ENCODE data around the gene NPIPA1.
"Not testable (repeated sequence)": the region's sequence is repeated elsewhere in the genome, so short reads cannot be mapped to it uniquely, and the experiment has no call there.

Gene NPIPA1

GRCh38 chr16:14937143-14937542, at the start of gene NPIPA1:
NPIPA1 (plus strand) TSS chr16:14937443; CDS start chr16:14937443, 0 bp downstream.
- not testable (repeated sequence) for DNase-seq

GRCh38 chr16:14892111-14892510, 45.1 kb upstream of the NPIPA1 start:
- DNase-seq = not testable (repeated sequence)

DNA sequence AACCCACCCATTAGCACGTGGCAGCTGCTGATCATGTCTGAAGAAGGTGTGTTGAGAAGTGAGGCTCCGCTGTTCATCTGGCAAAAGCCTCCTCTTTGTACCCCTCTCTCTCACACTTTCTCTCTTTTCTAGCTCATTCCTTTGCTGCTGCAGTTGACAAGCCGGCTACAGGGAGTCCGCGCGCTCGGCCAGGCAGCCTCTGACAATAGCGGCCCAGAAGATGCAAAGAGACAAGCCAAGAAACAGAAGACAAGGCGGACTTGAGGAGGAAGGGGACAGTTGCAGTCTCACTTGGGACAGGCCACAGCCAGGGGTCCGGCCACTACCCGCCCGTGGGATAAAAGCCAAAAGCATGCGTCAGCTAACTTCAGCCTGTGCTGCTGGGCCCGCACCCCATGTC, 41.9 kb upstream of the NPIPA1 start:
- DNase-seq = not testable (repeated sequence)

DNA sequence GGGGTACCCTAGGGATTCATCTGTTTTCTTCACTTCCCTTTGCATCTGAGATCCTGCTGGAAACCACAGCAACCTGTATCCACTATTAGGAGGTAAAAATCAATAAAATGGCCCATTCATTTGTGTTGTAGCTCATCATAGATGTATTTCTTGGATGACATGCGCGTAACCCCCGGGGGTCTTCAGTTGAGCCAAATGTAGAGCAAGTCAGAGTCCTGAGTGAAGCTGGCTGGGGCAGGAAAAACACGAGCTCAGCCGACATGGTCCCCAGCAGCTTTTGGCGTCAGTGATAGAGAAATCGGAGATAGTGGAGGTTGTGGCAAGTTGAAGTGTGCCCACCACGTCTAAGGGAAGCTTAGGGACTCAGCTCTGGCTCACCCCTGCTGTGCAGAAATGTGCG, 41.2 kb upstream of the NPIPA1 start:
- not testable (repeated sequence) for DNase-seq

DNA sequence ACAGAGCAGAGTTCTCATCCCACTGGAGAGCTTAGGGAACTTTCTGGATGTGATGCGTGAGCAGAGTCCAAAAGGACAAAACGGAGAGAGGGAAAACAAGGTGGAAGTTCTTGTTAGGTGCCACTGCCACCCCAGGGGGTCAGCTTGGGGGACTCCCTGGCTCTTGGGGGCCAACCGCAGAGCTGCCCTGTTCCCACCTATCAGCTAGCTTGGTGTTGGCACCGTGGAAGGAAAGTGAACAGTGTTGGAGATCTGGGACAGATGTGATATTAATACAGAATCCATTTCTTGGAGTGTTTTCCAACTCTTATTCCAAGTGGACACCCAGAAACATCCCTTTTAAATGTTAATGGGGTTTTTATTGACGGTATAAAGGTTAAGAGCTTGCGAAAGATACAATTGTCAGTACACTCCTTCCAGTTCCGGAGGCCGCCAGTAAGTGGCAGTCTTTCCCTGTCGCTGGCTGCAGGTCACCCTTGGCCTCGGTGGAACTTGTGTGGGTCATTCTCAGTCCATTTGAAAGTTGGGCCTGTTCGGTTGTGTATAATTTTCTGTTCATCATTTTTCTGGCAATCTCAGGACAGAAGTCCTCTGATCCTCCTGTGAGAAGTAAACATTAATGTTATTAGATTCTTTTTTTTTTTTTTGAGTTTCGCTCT, 40.1 kb upstream of the NPIPA1 start:
- not testable (repeated sequence) for DNase-seq

- not testable (repeated sequence) for DNase-seq
These were observed 39.1 kb upstream of the NPIPA1 start for GRCh38 chr16:14898162-14898561.

DNA sequence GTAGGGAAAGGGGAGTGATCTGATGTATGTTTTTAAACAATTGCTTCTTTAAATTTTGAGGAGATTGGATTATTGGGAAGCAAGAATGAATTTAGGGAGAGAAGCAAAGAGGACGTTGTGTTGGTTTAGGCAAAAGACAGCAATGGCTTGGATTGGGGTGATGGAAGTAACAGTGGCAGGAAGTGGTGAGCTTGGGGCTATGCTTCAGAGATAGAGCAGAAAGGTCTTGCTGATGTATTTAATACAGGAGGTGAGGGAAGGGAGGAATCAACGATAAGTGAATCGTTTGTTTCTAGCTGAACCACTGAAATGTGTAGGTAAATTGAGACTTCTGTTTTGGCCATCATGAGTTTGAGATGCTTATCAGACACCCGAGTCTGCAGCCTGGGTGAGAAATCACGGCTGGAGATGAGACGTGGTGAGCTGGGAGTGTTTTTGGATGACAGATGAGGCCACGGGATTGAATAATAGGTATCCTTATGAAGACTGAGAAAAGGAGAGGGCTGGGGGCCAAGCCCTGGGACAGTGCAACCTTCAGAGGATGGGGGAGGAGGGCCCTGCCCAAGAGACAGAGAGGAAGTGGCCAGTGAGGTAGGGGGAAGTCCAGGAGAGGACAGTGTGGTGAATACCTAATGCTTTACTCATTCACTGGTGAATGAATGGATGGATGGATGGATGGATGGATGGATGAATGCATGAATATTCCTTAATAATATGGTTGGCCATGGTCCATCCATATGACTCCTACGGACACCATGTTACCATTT, 33.9 kb upstream of the NPIPA1 start:
- not testable (repeated sequence) for DNase-seq

DNA sequence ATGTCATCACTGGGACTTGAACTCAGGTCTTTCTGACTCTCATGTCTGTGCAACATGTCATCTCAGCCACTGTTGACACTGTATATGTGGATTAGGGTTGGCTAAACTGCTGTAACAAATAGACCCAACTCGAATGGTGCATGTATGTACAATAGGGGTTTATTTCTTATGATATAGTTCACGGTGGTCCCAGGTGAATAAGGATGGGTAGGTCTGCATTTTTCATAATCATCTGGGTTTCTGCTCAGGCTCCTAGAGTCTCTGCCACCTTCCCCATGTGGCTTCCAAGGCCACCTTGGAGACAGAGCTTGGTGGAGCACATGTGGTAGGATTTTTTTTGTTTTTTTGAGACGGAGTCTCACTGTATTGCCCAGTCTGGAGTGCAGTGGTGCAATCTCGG, 27.5 kb upstream of the NPIPA1 start:
- DNase-seq = not testable (repeated sequence)

DNA sequence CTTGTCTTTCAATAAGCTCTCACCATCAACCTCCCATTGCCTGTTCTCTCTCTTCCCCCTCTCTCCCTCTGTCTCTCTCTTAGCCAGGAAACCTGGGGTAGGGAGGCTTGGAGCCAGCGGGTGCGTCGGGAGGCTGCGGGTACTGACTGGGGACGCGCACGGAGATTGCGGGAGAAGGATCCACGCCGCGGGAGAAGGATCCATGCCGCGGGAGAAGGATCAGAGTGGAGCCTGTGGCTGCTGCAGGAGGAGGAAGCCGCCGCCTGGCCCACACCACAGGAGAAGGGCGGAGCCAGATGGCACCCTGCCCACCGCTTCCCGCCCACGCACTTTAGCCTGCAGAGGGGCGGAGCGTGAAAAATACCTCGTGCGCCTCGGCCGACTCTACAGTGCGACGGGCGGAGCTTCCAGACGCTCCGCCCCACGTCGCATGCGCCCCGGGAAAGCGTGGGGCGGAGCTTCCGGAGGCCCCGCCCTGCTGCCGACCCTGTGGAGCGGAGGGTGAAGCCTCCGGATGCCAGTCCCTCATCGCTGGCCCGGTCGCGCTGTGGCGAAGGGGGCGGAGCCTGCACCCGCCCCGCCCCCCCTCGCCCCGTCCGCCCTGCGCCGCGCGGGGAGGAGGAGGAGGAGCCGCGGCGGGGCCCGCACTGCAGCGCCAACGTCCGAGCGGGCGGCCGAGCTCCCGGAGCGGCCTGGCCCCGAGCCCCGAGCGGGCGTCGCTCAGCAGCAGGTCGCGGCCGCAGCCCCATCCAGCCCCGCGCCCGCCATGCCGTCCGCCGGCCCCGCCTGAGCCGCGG, 26.2 kb upstream of the NPIPA1 start:
- not testable (repeated sequence) for DNase-seq

DNA sequence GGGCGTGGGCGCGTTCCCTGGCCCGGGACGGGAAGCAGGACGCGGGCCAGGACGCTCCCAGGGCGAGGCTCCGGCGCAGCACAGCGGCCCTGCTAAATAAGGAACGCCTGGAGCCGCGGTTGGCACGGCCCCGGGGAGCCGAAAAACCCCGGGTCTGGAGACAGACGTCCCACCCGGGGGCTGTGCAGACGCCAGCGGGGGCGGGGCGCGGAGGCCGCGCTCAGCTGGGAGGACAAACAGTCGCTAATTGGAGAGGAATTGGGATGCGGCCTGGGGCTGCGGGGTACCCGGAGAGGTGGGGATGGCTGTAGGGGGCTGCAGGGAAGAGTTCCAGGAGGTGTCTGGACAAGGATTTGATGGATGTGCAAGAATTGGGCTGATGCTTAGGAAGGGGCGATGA, 25.3 kb upstream of the NPIPA1 start:
- not testable (repeated sequence) for DNase-seq

GRCh38 chr16:14912588-14912987, 24.7 kb upstream of the NPIPA1 start:
- not testable (repeated sequence) for DNase-seq

DNA sequence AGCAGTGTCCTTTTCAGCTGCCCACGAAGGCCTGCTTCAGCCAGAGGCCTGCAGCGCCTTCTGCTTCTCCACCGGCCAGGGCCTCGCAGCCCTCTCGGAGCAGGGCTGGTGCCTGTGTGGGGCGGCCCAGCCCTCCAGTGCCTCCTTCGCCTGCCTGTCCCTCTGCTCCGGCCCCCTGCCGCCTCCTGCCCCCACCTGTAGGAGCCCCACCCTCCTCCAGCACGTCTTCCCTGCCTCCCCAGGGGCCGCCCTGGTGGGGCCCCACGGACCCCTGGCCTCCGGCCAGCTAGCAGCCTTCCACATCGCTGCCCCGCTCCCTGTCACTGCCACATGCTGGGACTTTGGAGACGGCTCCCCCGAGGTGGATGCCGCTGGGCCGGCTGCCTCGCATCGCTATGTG, 18.7 kb upstream of the NPIPA1 start:
- DNase-seq = not testable (repeated sequence)

DNA sequence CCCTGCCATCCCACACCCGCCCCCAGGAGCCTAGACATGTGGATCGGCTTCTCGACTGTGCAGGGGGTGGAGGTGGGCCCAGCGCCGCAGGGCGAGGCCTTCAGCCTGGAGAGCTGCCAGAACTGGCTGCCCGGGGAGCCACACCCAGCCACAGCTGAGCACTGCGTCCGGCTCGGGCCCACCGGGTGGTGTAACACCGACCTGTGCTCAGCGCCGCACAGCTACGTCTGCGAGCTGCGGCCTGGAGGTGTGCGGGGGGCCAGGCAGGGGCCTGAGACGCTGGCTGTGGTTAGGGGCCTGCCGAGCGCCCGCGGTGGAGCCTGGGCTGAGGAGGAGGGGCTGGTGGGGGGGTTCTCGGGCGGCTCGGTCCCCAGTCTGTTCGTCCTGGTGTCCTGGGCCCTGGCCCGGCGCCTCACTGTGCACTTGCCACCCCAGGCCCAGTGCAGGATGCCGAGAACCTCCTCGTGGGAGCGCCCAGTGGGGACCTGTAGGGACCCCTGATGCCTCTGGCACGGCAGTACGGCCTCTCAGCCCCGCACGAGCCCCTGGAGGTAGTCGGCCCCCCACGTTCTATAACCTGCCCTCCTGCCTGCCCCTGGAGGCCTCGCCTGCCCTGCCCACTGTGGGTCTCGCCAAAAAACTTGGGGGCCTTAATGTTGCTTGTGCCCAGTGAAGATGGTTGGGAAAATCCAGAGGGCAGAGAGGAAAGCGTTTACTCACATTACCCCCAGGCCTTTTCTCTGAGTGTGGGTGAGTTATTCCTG, 17.2 kb upstream of the NPIPA1 start:
- not testable (repeated sequence) for DNase-seq

DNA sequence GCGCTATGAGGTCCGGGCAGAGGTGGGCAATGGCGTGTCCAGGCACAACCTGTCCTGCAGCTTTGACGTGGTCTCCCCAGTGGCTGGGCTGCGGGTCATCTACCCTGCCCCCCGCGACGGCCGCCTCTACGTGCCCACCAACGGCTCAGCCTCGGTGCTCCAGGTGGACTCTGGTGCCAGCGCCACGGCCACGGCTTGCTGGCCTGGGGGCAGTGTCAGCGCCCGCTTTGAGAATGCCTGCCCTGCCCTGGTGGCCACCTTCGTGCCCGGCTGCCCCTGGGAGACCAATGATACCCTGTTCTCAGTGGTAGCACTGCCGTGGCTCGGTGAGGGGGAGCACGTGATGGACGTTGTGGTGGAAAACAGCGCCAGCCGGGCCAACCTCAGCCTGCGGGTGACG, 15.0 kb upstream of the NPIPA1 start:
- not testable (repeated sequence) for DNase-seq

- DNase-seq = not testable (repeated sequence)
These were observed 14.3 kb upstream of the NPIPA1 start for GRCh38 chr16:14922968-14923367.

DNA sequence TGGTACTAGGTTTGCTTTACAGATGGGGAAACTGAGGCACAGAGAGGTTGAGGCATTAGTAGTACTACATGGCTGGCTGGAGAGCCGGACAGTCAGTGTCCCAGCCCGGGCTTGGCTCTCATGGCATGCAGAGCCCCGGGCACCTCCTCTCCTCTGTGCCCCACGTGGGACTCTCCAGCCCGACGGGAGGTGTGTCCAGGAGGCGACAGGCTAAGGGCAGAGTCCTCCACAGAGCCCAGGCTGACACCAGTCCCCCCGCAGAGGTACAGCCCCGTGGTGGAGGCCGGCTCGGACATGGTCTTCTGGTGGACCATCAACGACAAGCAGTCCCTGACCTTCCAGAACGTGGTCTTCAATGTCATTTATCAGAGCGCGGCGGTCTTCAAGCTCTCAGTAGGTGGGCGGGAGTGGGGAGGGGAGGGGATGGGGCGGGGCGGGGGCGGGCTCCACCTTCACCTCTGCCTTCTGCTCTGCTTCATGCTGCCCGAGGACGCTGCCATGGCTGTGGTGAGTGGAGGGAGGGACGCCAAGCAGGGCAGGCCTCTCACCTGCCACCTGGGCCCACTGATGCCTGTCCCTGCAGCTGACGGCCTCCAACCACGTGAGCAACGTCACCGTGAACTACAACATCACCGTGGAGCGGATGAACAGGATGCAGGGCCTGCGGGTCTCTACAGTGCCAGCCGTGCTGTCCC, 13.7 kb upstream of the NPIPA1 start:
- DNase-seq = not testable (repeated sequence)

GRCh38 chr16:14924359-14924758, 12.9 kb upstream of the NPIPA1 start:
- not testable (repeated sequence) for DNase-seq

DNA sequence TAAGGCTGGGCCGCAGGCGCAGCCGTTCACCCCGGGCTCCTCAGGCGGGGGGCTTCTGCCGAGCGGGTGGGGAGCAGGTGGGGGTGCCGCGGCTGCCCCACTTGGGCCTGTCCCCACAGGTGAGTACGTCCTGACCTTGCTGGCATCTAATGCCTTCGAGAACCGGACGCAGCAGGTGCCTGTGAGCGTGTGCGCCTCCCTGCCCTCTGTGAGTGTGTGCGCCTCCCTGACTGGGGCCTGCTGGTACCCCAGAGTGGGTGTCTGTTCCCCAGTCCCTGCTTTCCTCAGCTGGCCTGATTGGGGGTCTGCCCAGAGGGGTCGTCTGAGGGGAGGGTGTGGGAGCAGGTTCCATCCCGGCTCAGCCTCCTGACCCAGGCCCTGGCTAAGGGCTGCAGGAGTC, 12.3 kb upstream of the NPIPA1 start:
- DNase-seq = not testable (repeated sequence)

GRCh38 chr16:14928064-14928714, 9.1 kb upstream of the NPIPA1 start:
- DNase-seq = not testable (repeated sequence)

DNA sequence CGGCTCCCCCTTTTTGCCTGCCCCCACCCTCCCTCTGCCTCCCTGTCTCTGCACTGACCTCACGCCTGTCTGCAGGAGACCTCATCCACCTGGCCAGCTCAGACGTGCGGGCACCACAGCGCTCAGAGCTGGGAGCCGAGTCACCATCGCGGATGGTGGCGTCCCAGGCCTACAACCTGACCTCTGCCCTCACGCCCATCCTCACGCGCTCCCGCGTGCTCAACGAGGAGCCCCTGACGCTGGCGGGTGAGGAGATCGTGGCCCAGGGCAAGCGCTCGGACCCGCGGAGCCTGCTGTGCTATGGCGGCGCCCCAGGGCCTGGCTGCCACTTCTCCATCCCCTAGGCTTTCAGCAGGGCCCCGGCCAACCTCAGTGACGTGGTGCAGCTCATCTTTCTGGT, 8.1 kb upstream of the NPIPA1 start:
- DNase-seq = not testable (repeated sequence)

- DNase-seq = not testable (repeated sequence)
These were observed 7.0 kb upstream of the NPIPA1 start for GRCh38 chr16:14930246-14930645.

Measured in DMS79 treated with DMSO at 0.1 percent for 48 hours (cell line).